Measurements from ENCODE around the gene SELENBP1. TPM values are rescaled to one million over a fixed set of nuclear protein-coding genes. Genes with fewer than 3 reads are reported as not detected.

SELENBP1 gene
- total and polyA plus RNA-seq, 4 donors: 84.1 to 282 (median 186) TPM

GRCh38 chr1:151327903-151328674 is 44.4 kb downstream of the SELENBP1 start:
- ATAC-seq (ENCODE audit: insufficient read depth, low FRiP score) (no peak), DNase-seq (peak in 1 of 3 donors; percentile 36)
- no peaks in the 10 kb centered on the region for H3K27me3 ChIP-seq (ENCODE audit: control insufficient read depth in 3 of 3, insufficient read depth in 3 of 3, low read length in 2 of 3)
- TF ChIP-seq CTCF (IDR thresholded peaks at IDR 0.05; ENCODE audit: control extremely low read depth, extremely low read depth): no peak
- peak overlapping the region; percentile 42 for H3K4me3 ChIP-seq
- 20 to 23% methylated on average over 34 of the region's 34 CpGs for WGBS, 2 donors
- no peaks in the 10 kb centered on the region for H3K9me3 ChIP-seq (ENCODE audit: control insufficient read depth in 4 of 4, insufficient read depth in 3 of 4, low read length in 3 of 4)
- peak overlapping the region; percentile 81 to 93 for H3K27ac ChIP-seq (ENCODE audit: low read depth in 1 of 2, low read length in 1 of 2)
- H3K4me1 ChIP-seq (ENCODE audit: control insufficient read depth in 5 of 5, insufficient read depth in 5 of 5, low read length in 5 of 5): peaks cover 5 to 23% (median 9%) of the 10 kb centered on the region in 5 donors
- peaks cover 0 to 10% (median 3%) of the 10 kb centered on the region in 4 donors for H3K36me3 ChIP-seq (ENCODE audit: control insufficient read depth in 4 of 4, insufficient read depth in 4 of 4, low read length in 4 of 4)
- H3K9ac ChIP-seq (ENCODE audit: insufficient read depth in 1 of 2, low read length in 2 of 2): peak overlapping the region; percentile 31 to 91

GRCh38 chr1:151327223-151327902 is 45.1 kb downstream of the SELENBP1 start, which contains the start of gene PI4KB:
Gene PI4KB, minus strand, starts transcription at chr1:151327416. Its CDS starts 10,935 bp downstream, at chr1:151316481.
- Histone ChIP-seq H3K4me1 (ENCODE audit: control insufficient read depth in 5 of 5, insufficient read depth in 5 of 5, low read length in 5 of 5) (peaks cover 5 to 23% (median 9%) of the 10 kb centered on the region in 5 donors), H3K9ac (ENCODE audit: insufficient read depth in 1 of 2, low read length in 2 of 2) (peak within 1 kb of the TSS; percentile 40 to 96), H3K4me3 (peak within 1 kb of the TSS; percentile 80), H3K27me3 (ENCODE audit: control insufficient read depth in 3 of 3, insufficient read depth in 3 of 3, low read length in 2 of 3) (no peaks in the 10 kb centered on the region), H3K27ac (ENCODE audit: low read depth in 1 of 2, low read length in 1 of 2) (peak within 1 kb of the TSS; percentile 91 to 93), H3K36me3 (ENCODE audit: control insufficient read depth in 4 of 4, insufficient read depth in 4 of 4, low read length in 4 of 4) (peaks cover 0 to 11% (median 6%) of the 10 kb centered on the region in 4 donors), H3K9me3 (ENCODE audit: control insufficient read depth in 4 of 4, insufficient read depth in 3 of 4, low read length in 3 of 4) (no peaks in the 10 kb centered on the region)
- peak; percentile 97 for ATAC-seq (ENCODE audit: insufficient read depth, low FRiP score)
- DNase-seq: peak; percentile 96 to 100 (median 99)
- TF ChIP-seq CTCF (IDR thresholded peaks at IDR 0.05; ENCODE audit: control extremely low read depth, extremely low read depth): no peak
- WGBS, 2 donors: 0% methylated on average over 40 of the region's 40 CpGs

- Histone ChIP-seq H3K36me3 (ENCODE audit: control insufficient read depth in 4 of 4, insufficient read depth in 4 of 4, low read length in 4 of 4) (peaks cover 0 to 15% (median 8%) of the 10 kb centered on the region in 4 donors), H3K4me3 (peak overlapping the region; percentile 80), H3K27me3 (ENCODE audit: control insufficient read depth in 3 of 3, insufficient read depth in 3 of 3, low read length in 2 of 3) (no peaks in the 10 kb centered on the region), H3K4me1 (ENCODE audit: control insufficient read depth in 5 of 5, insufficient read depth in 5 of 5, low read length in 5 of 5) (peaks cover 5 to 23% (median 9%) of the 10 kb centered on the region in 5 donors), H3K9ac (ENCODE audit: insufficient read depth in 1 of 2, low read length in 2 of 2) (peak overlapping the region; percentile 31 to 84), H3K9me3 (ENCODE audit: control insufficient read depth in 4 of 4, insufficient read depth in 3 of 4, low read length in 3 of 4) (no peaks in the 10 kb centered on the region), H3K27ac (ENCODE audit: low read depth in 1 of 2, low read length in 1 of 2) (peak overlapping the region; percentile 91 to 93)
- WGBS, 2 donors: 2 to 4% methylated on average over 12 of the region's 12 CpGs
- ATAC-seq (ENCODE audit: insufficient read depth, low FRiP score) (peak; percentile 68), DNase-seq (peak; percentile 58 to 76 (median 75))
- no peak for TF ChIP-seq CTCF (IDR thresholded peaks at IDR 0.05; ENCODE audit: control extremely low read depth, extremely low read depth)
These were observed 45.8 kb downstream of the SELENBP1 start for GRCh38 chr1:151326619-151327222.

All from lung (tissue), 12 donors.